Right cardiac atrium (tissue), 5 donors: ENCODE data around the gene GPR27. TPM values are rescaled to one million over a fixed set of nuclear protein-coding genes. Genes with fewer than 3 reads are reported as not detected.

Experiments
- polyA plus RNA-seq: library from polyadenylated mRNA; stranded (reverse); fragments of 200-250 nt; gene quantifications from one replicate; pipeline ENCODE4 v1.2.3, GENCODE V29; 2013
- total RNA-seq, 4 donors: library from RNA; stranded (reverse); fragmentation: NEBNext Ultra II Directional; extraction: Animal tissue kit (Norgen Biotek cat#: 25700); gene quantifications; one replicate each; pipeline ENCODE4 v1.2.1, GENCODE V29; 2021
- donor health status: healthy with polysubstance abuse.
- donor health status: DM: no; HTN: yes; CAD: no.
- donor health status: DM: no; HTN: no; CAD: no.
- donor health status: DM: no; HTN: yes; CAD: no; lungs with severe emphysema.
- donor health status: DM: yes; HTN: yes; CAD: no.

The GPR27 gene
- total and polyA plus RNA-seq, 5 donors: 0.97 to 5.4 (median 2.1) TPM

Other genes starting within 250 kb of the GPR27 start
- 10 to 100 TPM; 57.4 to 63.4 (median 58.6) TPM for gene FOXP1, start 170.1 kb upstream of the GPR27 start, total RNA-seq
- gene FOXP1, start 170.1 kb upstream of the GPR27 start, polyA plus RNA-seq: 13.6 TPM
- 10 to 100 TPM; 40.7 to 42.5 (median 41.1) TPM for gene EIF4E3, start 28.5 kb upstream of the GPR27 start, total RNA-seq
- gene EIF4E3, start 28.5 kb upstream of the GPR27 start, polyA plus RNA-seq: 25.0 TPM
- under 1 TPM in 2 of 4 donors, not detected in 2; 0.15 to 0.31 TPM for gene PROK2, start 31.3 kb downstream of the GPR27 start, total RNA-seq
- 0.11 TPM for gene PROK2, start 31.3 kb downstream of the GPR27 start, polyA plus RNA-seq